BJ (cell line): Measurements from ENCODE around the gene CAMK1. TPM values are rescaled to one million over a fixed set of nuclear protein-coding genes. Genes with fewer than 3 reads are reported as not detected.

Experiments
- CTCF ChIA-PET: fragments of 350-600 bp; formaldehyde crosslinking; extraction: SDS; loops from one replicate; lab custom pipeline; 2021; ENCODE audit warnings: antibody characterized with exemption, inconsistent platforms; lab: Yijun Ruan, JAX
- POLR2A ChIA-PET: fragments of 300-600 bp; sonication (Branson Sonifier 250); formaldehyde crosslinking; extraction: SDS; loops from one replicate; lab custom pipeline; 2021; ENCODE audit warnings: antibody characterized with exemption; lab: Charles Lee
- DNase-seq: peaks from one replicate; pipeline ENCODE4 v3.0.0-alpha.2; 2011; ENCODE audit warnings: low read depth
- H3K27me3 ChIP-seq: 2 replicates; pipeline ENCODE4 v1.6.0; 2011; ENCODE audit warnings: low read length; ENCODE audit not compliant: control insufficient read depth, insufficient read depth
- H3K36me3 ChIP-seq: 2 replicates; pipeline ENCODE4 v1.5.1; 2011; ENCODE audit warnings: low read length; ENCODE audit not compliant: control insufficient read depth, insufficient read depth
- H3K4me3 ChIP-seq: 2 replicates; pipeline ENCODE4 v1.5.1; 2011; ENCODE audit warnings: low read depth, mild to moderate bottlenecking, control low read depth, low read length
- polyA plus RNA-seq: library from polyadenylated mRNA; depleted of rRNA; stranded (reverse); fragments of >200 nt; gene quantifications from 2 replicates; pipeline ENCODE4 v1.2.3, GENCODE V29; 2011
- TF ChIP-seq, protein P1 (sequence below): IDR thresholded peaks from 2 replicates; pipeline ENCODE4 v1.5.1; 2011; ENCODE audit warnings: low read depth, mild to moderate bottlenecking, control low read depth, inconsistent platforms, low read length, moderate library complexity; ENCODE audit not compliant: insufficient read depth

The CAMK1 gene
- polyA plus RNA-seq, 1 experiment = 32.6 TPM

GRCh38 chr3:9727743-9728142 is 42.0 kb downstream of the CAMK1 start:
- ChIA-PET POLR2A (no interaction called here), CTCF (interaction anchor here (1.4 kb wide), 1 partner anchor 12 kb away, joined by 6 read pairs; no protein-coding TSS in a partner anchor)
- H3K36me3 ChIP-seq = no peaks in the 10 kb centered on the region
- H3K27me3 ChIP-seq = no peaks in the 10 kb centered on the region
- no peak for DNase-seq
- H3K4me3 ChIP-seq = no peak overlapping the region
- TF ChIP-seq, protein P1, sequence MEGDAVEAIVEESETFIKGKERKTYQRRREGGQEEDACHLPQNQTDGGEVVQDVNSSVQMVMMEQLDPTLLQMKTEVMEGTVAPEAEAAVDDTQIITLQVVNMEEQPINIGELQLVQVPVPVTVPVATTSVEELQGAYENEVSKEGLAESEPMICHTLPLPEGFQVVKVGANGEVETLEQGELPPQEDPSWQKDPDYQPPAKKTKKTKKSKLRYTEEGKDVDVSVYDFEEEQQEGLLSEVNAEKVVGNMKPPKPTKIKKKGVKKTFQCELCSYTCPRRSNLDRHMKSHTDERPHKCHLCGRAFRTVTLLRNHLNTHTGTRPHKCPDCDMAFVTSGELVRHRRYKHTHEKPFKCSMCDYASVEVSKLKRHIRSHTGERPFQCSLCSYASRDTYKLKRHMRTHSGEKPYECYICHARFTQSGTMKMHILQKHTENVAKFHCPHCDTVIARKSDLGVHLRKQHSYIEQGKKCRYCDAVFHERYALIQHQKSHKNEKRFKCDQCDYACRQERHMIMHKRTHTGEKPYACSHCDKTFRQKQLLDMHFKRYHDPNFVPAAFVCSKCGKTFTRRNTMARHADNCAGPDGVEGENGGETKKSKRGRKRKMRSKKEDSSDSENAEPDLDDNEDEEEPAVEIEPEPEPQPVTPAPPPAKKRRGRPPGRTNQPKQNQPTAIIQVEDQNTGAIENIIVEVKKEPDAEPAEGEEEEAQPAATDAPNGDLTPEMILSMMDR = no peak

DNA sequence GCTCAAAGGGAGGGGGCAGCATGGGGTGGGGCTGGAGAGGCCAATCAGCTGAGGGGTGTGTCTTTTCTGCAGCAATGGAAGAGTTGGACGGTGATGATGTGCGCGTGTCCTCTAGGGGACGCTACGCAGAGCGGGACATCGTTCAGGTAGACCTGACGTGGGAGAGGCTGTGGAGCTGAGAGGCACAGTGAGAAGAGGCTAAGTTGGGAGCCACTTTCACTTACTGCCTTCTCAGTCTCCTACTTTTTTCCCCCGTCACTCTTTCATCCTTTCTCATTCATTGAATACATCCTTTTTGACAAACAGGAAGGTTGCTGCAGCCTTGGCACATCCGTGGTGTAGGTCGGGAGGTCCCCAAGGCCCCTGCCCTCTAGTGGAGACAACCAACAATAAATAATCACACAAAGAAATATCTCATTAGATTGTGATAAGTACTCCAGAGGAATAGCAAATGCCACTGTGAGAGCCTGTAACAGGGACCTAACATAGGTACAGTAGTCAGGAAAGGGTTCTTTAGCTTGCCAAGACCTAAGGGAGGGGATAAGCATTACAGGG is 42.6 kb downstream of the CAMK1 start:
- ChIA-PET CTCF (interaction anchor here (1.4 kb wide), 1 partner anchor 11 kb away, joined by 6 read pairs; no protein-coding TSS in a partner anchor), POLR2A (no interaction called here)
- H3K36me3 ChIP-seq = no peaks in the 10 kb centered on the region
- H3K27me3 ChIP-seq = no peaks in the 10 kb centered on the region
- no peak overlapping the region for H3K4me3 ChIP-seq
- no peak for DNase-seq
- TF ChIP-seq, protein P1 = peak; percentile 19

- TF ChIP-seq, protein P1 = no peak
- CTCF ChIA-PET = interaction anchor here (1.6 kb wide), 1 partner anchor 10 kb away, joined by 9 read pairs; no protein-coding TSS in a partner anchor
- no peak for DNase-seq
- POLR2A ChIA-PET = no interaction called here
- Histone ChIP-seq H3K27me3 (no peaks in the 10 kb centered on the region), H3K4me3 (no peak overlapping the region), H3K36me3 (no peaks in the 10 kb centered on the region)
Measured at GRCh38 chr3:9725775-9726515, 43.8 kb downstream of the CAMK1 start.

DNA sequence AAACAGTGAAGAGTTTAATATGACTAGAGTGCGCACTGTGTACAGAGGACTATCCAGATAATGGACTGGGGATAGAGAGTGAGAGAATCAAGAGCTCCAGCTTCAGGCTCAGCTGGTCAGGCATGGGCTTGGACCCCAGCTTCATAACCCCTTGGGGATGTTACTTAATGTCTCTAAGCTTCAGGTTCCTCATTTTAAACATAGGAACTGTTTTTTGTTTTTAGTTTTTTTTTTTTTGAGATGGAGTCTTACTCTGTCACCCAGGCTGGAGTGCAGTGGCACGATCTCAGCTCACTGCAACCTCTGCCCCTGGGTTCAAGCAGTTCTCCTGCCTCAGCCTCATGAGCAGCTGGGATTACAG is 48.1 kb downstream of the CAMK1 start:
- CTCF ChIA-PET = no interaction called here
- TF ChIP-seq, protein P1 = no peak
- H3K4me3 ChIP-seq = no peak overlapping the region
- no peaks in the 10 kb centered on the region for H3K36me3 ChIP-seq
- POLR2A ChIA-PET = interaction anchor here (0.7 kb wide), 1 partner anchor 297 kb away, joined by 8 read pairs; no protein-coding TSS in a partner anchor
- no peak for DNase-seq
- peaks cover 2% of the 10 kb centered on the region for H3K27me3 ChIP-seq

DNA sequence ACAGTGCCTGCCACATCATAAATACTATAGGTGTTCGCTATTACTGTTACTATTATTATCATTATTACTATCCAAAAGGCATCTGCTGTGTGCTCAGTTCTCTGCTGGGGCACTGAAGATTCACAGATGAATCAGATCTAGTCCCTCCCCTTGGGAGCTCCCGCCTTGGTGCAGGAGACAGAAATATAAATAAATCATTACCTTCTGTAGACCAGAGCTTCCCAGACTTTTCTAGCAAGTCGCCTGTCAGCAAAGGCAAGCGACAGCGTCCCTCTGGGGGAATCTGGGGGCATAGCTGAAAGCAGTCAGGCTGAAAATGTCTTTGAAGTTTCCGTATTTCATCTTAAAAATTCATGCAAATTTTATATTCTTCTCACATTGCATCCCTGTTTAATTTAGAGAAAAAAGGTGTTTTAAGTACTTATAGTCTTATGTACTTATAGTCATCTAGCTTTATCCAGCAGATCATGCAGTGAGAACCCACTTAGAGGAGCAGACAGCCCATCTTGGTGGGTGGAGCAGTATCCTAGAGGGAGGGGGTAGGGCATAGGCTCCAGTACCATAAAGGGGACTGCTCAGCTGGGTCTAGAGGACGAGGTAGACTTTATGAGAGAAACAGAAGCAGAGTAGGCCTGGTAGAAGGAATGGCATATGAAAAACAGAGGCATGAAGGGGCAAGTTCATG is 48.6 kb downstream of the CAMK1 start:
- CTCF ChIA-PET = no interaction called here
- Histone ChIP-seq H3K36me3 (no peaks in the 10 kb centered on the region), H3K4me3 (no peak overlapping the region), H3K27me3 (peaks cover 2% of the 10 kb centered on the region)
- DNase-seq = no peak
- POLR2A ChIA-PET = no interaction called here
- TF ChIP-seq, protein P1 = no peak
